Heart right ventricle (tissue), 16 donors: ENCODE data around the gene RASGRP2. TPM values are rescaled to one million over a fixed set of nuclear protein-coding genes. Genes with fewer than 3 reads are reported as not detected.

Source experiments
- ATAC-seq, 8 donors: fragments of 200-7000 bp; cut with Tn5 transposase; one replicate each; pipeline ENCODE4 v1.9.1; 2020; ENCODE audit warnings: mild to moderate bottlenecking in 8 of 8, moderate library complexity in 8 of 8, moderate number of reproducible peaks in 1 of 8
- DNase-seq, 2 donors: peaks; one replicate each; pipeline ENCODE4 v3.0.0-alpha.2; 2020
- H3K27ac ChIP-seq, 10 donors: fragments of 200-600 bp; sonication (generic) in 2 of 10; one replicate each; pipeline versions ENCODE4 v1.5.0 to v1.8.0; 2020 to 2022; ENCODE audit warnings: mild to moderate bottlenecking in 3 of 10
- H3K27me3 ChIP-seq, 7 donors: fragments of 200-600 bp; one replicate each; pipeline ENCODE4 v1.8.0; 2021 to 2022; ENCODE audit warnings: mild to moderate bottlenecking in 2 of 7
- H3K36me3 ChIP-seq, 9 donors: fragments of 200-600 bp; sonication (generic) in 1 of 9; one replicate each; pipeline versions ENCODE4 v1.5.0 to v1.8.0; 2020 to 2022; ENCODE audit warnings: mild to moderate bottlenecking in 2 of 9
- H3K4me1 ChIP-seq, 9 donors: fragments of 200-600 bp; sonication (generic) in 1 of 9; one replicate each; pipeline versions ENCODE4 v1.5.0 to v1.8.0; 2020 to 2022; ENCODE audit warnings: mild to moderate bottlenecking in 4 of 9
- H3K4me3 ChIP-seq, 10 donors: fragments of 200-600 bp; sonication (generic) in 2 of 10; one replicate each; pipeline versions ENCODE4 v1.5.0 to v1.8.0; 2020 to 2022; ENCODE audit warnings: mild to moderate bottlenecking in 7 of 10, moderate library complexity in 2 of 10
- H3K9me3 ChIP-seq, 11 donors: fragments of 200-600 bp in 10 of 11; sonication (generic) in 2 of 11; one replicate each; pipeline versions ENCODE4 v1.5.0 to v1.8.0; 2013 to 2022; ENCODE audit warnings: mild to moderate bottlenecking in 2 of 11, control low read depth in 1 of 11, moderate library complexity in 1 of 11
- CTCF ChIP-seq, 9 donors: fragments of 200-600 bp; sonication (generic) in 2 of 9; IDR thresholded peaks; one replicate each; pipeline versions ENCODE4 v1.5.0 to v1.8.0; 2021 to 2022; ENCODE audit warnings: antibody characterized with exemption in 9 of 9, mild to moderate bottlenecking in 5 of 9, moderate library complexity in 1 of 9
- WGBS, 2 donors: extraction: QIAGEN DNeasy Blood & Tissue Kit; methylation state at CpG; one replicate each; pipeline ENCODE4 v1.1.7; 2013; ENCODE audit warnings: inconsistent platforms in 1 of 2; 5-methylcytosine and 5-hydroxymethylcytosine counted together
- intact Hi-C, 10 donors: fragments of 100-400 bp; cut with DNase I; formaldehyde crosslinking; loops; one replicate each; pipeline versions ENCODE4 v1.11.1 to v1.14.2; 2022
- polyA plus RNA-seq, 2 donors: library from polyadenylated mRNA; stranded (reverse); fragments of 200-250 nt; gene quantifications; one replicate each; pipeline ENCODE4 v1.2.3, GENCODE V29; 2013
- total RNA-seq, 10 donors: library from RNA; stranded (reverse); fragmentation: NEBNext Ultra II Directional in 3 of 10; extraction: Animal tissue kit (Norgen Biotek cat#: 25700) in 3 of 10; gene quantifications; one replicate each; pipeline versions ENCODE4 v1.2.1 to v1.2.4, GENCODE V29; 2021 to 2023
- donor health status: Arrhythmogenic right ventricular cardiomyopathy.
- donor health status: ischemic (EF 13 %, LVEDD 7.1; RV severe dilation, severe dysfunction).
- donor health status: healthy with polysubstance abuse.
- donor health status: DM: no; HTN: yes; CAD: no.
- donor health status: DM: no; HTN: no; CAD: no.
- donor health status: ischemic (EF 25% LVEDD 6.9; RV normal size, moderate dysfunction).
- donor health status: ischemic (EF 25% LVEDD 5.7; RV mildly dilated, moderate dysfunction).
- donor health status: healthy.
- donor health status: DM: yes; HTN: yes; CAD: no.
- donor health status: Ischemic cardiomyopathy.
- donor health status: ischemic (EF 35%, LVEDD 5.7; RV mildly dilated, moderate dysfunction).
- donor health status: nonischemic (EF 11% LVEDD 7.7; RV severe dilation, severe dysfunction).
- donor health status: DM: yes; HTN: yes; CAD: no.
- donor health status: PGD.
- donor health status: ischemic (EF 29% LVEDD 5.4; RV normal size, mild dysfunction).
- donor health status: nonischemic (EF 23%, LVEDD 6.1; RV moderate dilation, normal function).

RASGRP2 gene
- total and polyA plus RNA-seq, 12 donors: 18.9 to 128 (median 27.3) TPM

- H3K36me3 ChIP-seq: no peaks in the 10 kb centered on the region
- H3K27ac ChIP-seq: no peak overlapping the region
- intact Hi-C loops: no loop called here
- H3K9me3 ChIP-seq: no peaks in the 10 kb centered on the region
- no peak for TF ChIP-seq CTCF (IDR thresholded peaks at IDR 0.05)
- DNase-seq: no peak
- no peak overlapping the region for H3K4me3 ChIP-seq
- WGBS, 2 donors: 80 to 87% methylated on average over 6 of the region's 6 CpGs
- H3K4me1 ChIP-seq: peaks cover 7 to 21% (median 16%) of the 10 kb centered on the region in 9 donors
- no peak for ATAC-seq
- H3K27me3 ChIP-seq: peaks cover 0 to 30% (median 6%) of the 10 kb centered on the region in 7 donors
Observed at GRCh38 chr11:64677441-64678023, 66.4 kb downstream of the RASGRP2 start.

Other genes with a start within 250 kb of the RASGRP2 start
- not detected for gene SLC22A11, start 188.2 kb downstream of the RASGRP2 start, total RNA-seq
- gene SLC22A11, start 188.2 kb downstream of the RASGRP2 start, polyA plus RNA-seq: not detected
- not detected for gene SLC22A12, start 152.9 kb downstream of the RASGRP2 start, total RNA-seq
- not detected for gene SLC22A12, start 152.9 kb downstream of the RASGRP2 start, polyA plus RNA-seq
- gene NRXN2, start 20.9 kb downstream of the RASGRP2 start, total RNA-seq: 1 to 10 TPM in 6 of 10 donors, under 1 TPM in 4; 0.81 to 5.5 (median 1.4) TPM
- 1 to 10 TPM in 1 of 2 donors, under 1 TPM in 1; 0.45 to 1.8 TPM for gene NRXN2, start 20.9 kb downstream of the RASGRP2 start, polyA plus RNA-seq
- gene PYGM, start 15.8 kb upstream of the RASGRP2 start, total RNA-seq: 100 to 1,000 TPM in 8 of 10 donors, 10 to 100 TPM in 2; 76.8 to 249 (median 132) TPM
- 10 to 100 TPM; 11.3 to 90.1 TPM for gene PYGM, start 15.8 kb upstream of the RASGRP2 start, polyA plus RNA-seq
- gene SF1, start 34.4 kb upstream of the RASGRP2 start, total RNA-seq: 100 to 1,000 TPM; 149 to 201 (median 165) TPM
- gene SF1, start 34.4 kb upstream of the RASGRP2 start, polyA plus RNA-seq: 10 to 100 TPM; 45.6 to 91.1 TPM
- gene MAP4K2, start 59.1 kb upstream of the RASGRP2 start, total RNA-seq: 10 to 100 TPM in 2 of 10 donors, 1 to 10 TPM in 8; 4.6 to 11.3 (median 8.1) TPM
- gene MAP4K2, start 59.1 kb upstream of the RASGRP2 start, polyA plus RNA-seq: 10 to 100 TPM in 1 of 2 donors, 1 to 10 TPM in 1; 7.8 to 19.9 TPM
- gene MEN1, start 66.4 kb upstream of the RASGRP2 start, total RNA-seq: 10 to 100 TPM in 2 of 10 donors, 1 to 10 TPM in 8; 5.8 to 12.5 (median 8.1) TPM
- gene MEN1, start 66.4 kb upstream of the RASGRP2 start, polyA plus RNA-seq: 10 to 100 TPM in 1 of 2 donors, 1 to 10 TPM in 1; 9.9 to 10.7 TPM
- 1 to 10 TPM in 1 of 10 donors, under 1 TPM in 9; 0.04 to 1.3 (median 0.27) TPM for gene CDC42BPG, start 100.5 kb upstream of the RASGRP2 start, total RNA-seq
- gene CDC42BPG, start 100.5 kb upstream of the RASGRP2 start, polyA plus RNA-seq: under 1 TPM; 0.17 to 0.37 TPM
- 10 to 100 TPM; 30.7 to 73.1 (median 43.9) TPM for gene EHD1, start 134.5 kb upstream of the RASGRP2 start, total RNA-seq
- 10 to 100 TPM; 26.0 to 39.7 TPM for gene EHD1, start 134.5 kb upstream of the RASGRP2 start, polyA plus RNA-seq
- gene ATG2A, start 173.1 kb upstream of the RASGRP2 start, total RNA-seq: 10 to 100 TPM; 12.4 to 17.7 (median 16.0) TPM
- 10 to 100 TPM; 14.8 to 18.6 TPM for gene ATG2A, start 173.1 kb upstream of the RASGRP2 start, polyA plus RNA-seq
- gene PPP2R5B, start 180.5 kb upstream of the RASGRP2 start, total RNA-seq: 10 to 100 TPM; 13.4 to 29.8 (median 20.4) TPM
- 10 to 100 TPM; 26.6 to 30.8 TPM for gene PPP2R5B, start 180.5 kb upstream of the RASGRP2 start, polyA plus RNA-seq
- gene GPHA2, start 191.8 kb upstream of the RASGRP2 start, total RNA-seq: not detected
- gene GPHA2, start 191.8 kb upstream of the RASGRP2 start, polyA plus RNA-seq: not detected
- gene MAJIN, start 228.0 kb upstream of the RASGRP2 start, total RNA-seq: not detected
- gene MAJIN, start 228.0 kb upstream of the RASGRP2 start, polyA plus RNA-seq: not detected